ENCODE measurements around the gene SEPSECS. TPM values are rescaled to one million over a fixed set of nuclear protein-coding genes. Genes with fewer than 3 reads are reported as not detected.

The SEPSECS gene
- total and polyA plus RNA-seq, 2 donors (not counting 1 experiment from before 2014, with no cell fraction given), result 5.9 to 12.4 TPM

DNA sequence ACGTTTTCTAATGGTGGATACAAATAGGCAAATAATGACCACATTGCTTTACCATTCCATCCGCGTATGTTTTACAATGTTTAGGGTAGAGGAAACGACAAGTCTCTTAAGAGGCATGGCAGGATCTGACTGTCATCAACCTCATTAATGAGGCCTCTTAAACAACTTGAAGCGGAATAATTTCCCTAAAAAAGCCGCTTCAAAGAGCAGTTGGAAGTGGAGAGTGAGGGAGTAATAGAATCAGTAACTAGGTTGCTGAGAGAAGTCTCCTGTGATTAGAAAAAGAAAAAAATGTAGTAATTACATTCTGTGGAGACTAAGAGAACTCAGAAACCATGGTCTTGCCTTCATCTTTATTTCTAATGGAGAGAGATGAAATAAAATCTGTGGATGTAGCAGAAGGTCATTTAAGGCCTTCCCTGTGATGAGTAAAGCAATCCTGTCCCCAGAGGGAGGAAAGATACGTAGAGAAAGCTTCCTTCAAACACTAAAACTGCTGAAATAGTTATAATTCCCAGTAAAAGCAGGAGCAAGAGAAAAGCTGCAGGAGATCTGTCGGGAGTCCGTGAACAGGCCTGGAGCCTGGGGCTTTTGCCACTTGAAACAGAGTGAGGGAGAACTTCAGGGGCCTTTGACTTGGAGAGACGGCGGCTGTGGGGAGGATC lies 11.1 kb upstream of the SEPSECS start:
- no peaks in the 10 kb centered on the region for H3K9me3 ChIP-seq (ENCODE audit: control insufficient read depth, insufficient read depth, low read depth, low read length)
- no peaks in the 10 kb centered on the region for H3K27me3 ChIP-seq (ENCODE audit: control insufficient read depth, insufficient read depth, low read length)
- no peak overlapping the region for H3K27ac ChIP-seq (ENCODE audit: insufficient read depth, low read length)
- no peak overlapping the region for H3K4me2 ChIP-seq (ENCODE audit: extremely low read depth, insufficient read depth, low read length)
- H3K79me2 ChIP-seq (ENCODE audit: control insufficient read depth, insufficient read depth, low read length), result no peaks in the 10 kb centered on the region
- H3K9ac ChIP-seq (ENCODE audit: insufficient read depth, low read length), result no peak overlapping the region
- H4K20me1 ChIP-seq (ENCODE audit: control insufficient read depth, extremely low read depth, insufficient read depth, low read length), result no peaks in the 10 kb centered on the region
- no peak overlapping the region for H2AFZ ChIP-seq (ENCODE audit: low read length)
- H3K4me3 ChIP-seq (replicated peaks in 1 of 4; ENCODE audit: control extremely low read depth in 1 of 4, insufficient read depth in 1 of 4, low read depth in 3 of 4, low read length in 4 of 4), result no peak overlapping the region
- no peaks in the 10 kb centered on the region for H3K36me3 ChIP-seq (ENCODE audit: control insufficient read depth, insufficient read depth, low read length)
- no peak for TF ChIP-seq CTCF (conservative IDR thresholded peaks at IDR 0.05 in 1 of 2, IDR thresholded peaks at IDR 0.05 in 1 of 2; ENCODE audit: low read depth in 1 of 2, low read length in 2 of 2)
- no peak for TF ChIP-seq EZH2 (IDR thresholded peaks at IDR 0.05; ENCODE audit: low read length, missing control alignments)
- no peak for DNase-seq (ENCODE audit: low read depth in 2 of 2)
- H3K4me1 ChIP-seq (ENCODE audit: control insufficient read depth, extremely low read depth, insufficient read depth, low read length), result peaks cover 20% of the 10 kb centered on the region

DNA sequence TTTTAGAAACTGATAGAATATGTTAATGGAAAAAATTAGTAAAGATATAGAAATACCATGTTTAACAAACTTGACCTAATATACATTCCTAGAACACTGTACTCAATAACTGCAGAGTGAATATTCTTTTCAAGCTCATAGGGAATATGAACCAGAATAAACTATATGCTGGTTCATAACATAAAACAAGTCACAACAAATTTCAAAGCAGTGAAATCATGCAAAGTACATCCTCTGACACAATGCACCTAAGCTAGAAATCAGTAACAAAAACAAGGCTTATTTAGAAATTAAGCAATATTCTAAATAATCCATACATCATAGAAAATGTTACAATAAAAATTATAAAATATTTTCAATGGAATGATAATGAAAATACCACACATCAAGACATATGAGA lies 9.2 kb upstream of the SEPSECS start:
- no peak overlapping the region for H2AFZ ChIP-seq (ENCODE audit: low read length)
- H3K27me3 ChIP-seq (ENCODE audit: control insufficient read depth, insufficient read depth, low read length), result no peaks in the 10 kb centered on the region
- no peak overlapping the region for H3K4me2 ChIP-seq (ENCODE audit: extremely low read depth, insufficient read depth, low read length)
- no peaks in the 10 kb centered on the region for H3K9me3 ChIP-seq (ENCODE audit: control insufficient read depth, insufficient read depth, low read depth, low read length)
- no peaks in the 10 kb centered on the region for H3K36me3 ChIP-seq (ENCODE audit: control insufficient read depth, insufficient read depth, low read length)
- TF ChIP-seq CTCF (conservative IDR thresholded peaks at IDR 0.05 in 1 of 2, IDR thresholded peaks at IDR 0.05 in 1 of 2; ENCODE audit: low read depth in 1 of 2, low read length in 2 of 2), result no peak
- H4K20me1 ChIP-seq (ENCODE audit: control insufficient read depth, extremely low read depth, insufficient read depth, low read length), result no peaks in the 10 kb centered on the region
- H3K79me2 ChIP-seq (ENCODE audit: control insufficient read depth, insufficient read depth, low read length), result no peaks in the 10 kb centered on the region
- H3K9ac ChIP-seq (ENCODE audit: insufficient read depth, low read length), result no peak overlapping the region
- no peak for DNase-seq (ENCODE audit: low read depth in 2 of 2)
- H3K4me3 ChIP-seq (replicated peaks in 1 of 4; ENCODE audit: control extremely low read depth in 1 of 4, insufficient read depth in 1 of 4, low read depth in 3 of 4, low read length in 4 of 4), result no peak overlapping the region
- peaks cover 17% of the 10 kb centered on the region for H3K4me1 ChIP-seq (ENCODE audit: control insufficient read depth, extremely low read depth, insufficient read depth, low read length)
- no peak overlapping the region for H3K27ac ChIP-seq (ENCODE audit: insufficient read depth, low read length)

DNA sequence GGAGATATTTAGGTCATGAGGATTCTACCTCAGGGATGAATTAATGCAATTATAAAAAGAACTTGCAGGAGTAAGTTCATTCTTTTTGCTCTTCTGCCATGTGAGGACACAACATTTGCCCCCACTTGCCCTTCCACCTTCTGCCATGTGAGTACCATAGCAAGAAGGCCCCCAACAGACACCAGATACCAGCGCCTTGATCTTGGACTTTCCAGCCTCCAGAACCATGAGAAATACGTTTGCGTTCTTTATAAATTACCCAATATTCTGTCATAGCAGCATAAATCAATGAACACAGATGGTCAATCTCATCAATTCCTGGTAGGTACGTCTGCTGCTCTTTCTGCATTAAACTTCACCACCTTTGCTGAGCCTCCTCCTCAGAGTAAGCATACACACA lies 5.7 kb upstream of the SEPSECS start:
- H3K79me2 ChIP-seq (ENCODE audit: control insufficient read depth, insufficient read depth, low read length), result no peaks in the 10 kb centered on the region

More for the DNA sequence above, 5.7 kb upstream of the SEPSECS start:
- Histone ChIP-seq H3K4me1 (ENCODE audit: control insufficient read depth, extremely low read depth, insufficient read depth, low read length) (peaks cover 2% of the 10 kb centered on the region), H3K9ac (ENCODE audit: insufficient read depth, low read length) (no peak overlapping the region), H3K9me3 (ENCODE audit: control insufficient read depth, insufficient read depth, low read depth, low read length) (no peaks in the 10 kb centered on the region), H3K4me3 (replicated peaks in 1 of 4; ENCODE audit: control extremely low read depth in 1 of 4, insufficient read depth in 1 of 4, low read depth in 3 of 4, low read length in 4 of 4) (no peak overlapping the region), H3K27ac (ENCODE audit: insufficient read depth, low read length) (no peak overlapping the region), H2AFZ (ENCODE audit: low read length) (no peak overlapping the region), H3K27me3 (ENCODE audit: control insufficient read depth, insufficient read depth, low read length) (no peaks in the 10 kb centered on the region), H4K20me1 (ENCODE audit: control insufficient read depth, extremely low read depth, insufficient read depth, low read length) (no peaks in the 10 kb centered on the region), H3K36me3 (ENCODE audit: control insufficient read depth, insufficient read depth, low read length) (no peaks in the 10 kb centered on the region), H3K4me2 (ENCODE audit: extremely low read depth, insufficient read depth, low read length) (no peak overlapping the region)
- no peak for DNase-seq (ENCODE audit: low read depth in 2 of 2)
- TF ChIP-seq CTCF (conservative IDR thresholded peaks at IDR 0.05 in 1 of 2, IDR thresholded peaks at IDR 0.05 in 1 of 2; ENCODE audit: low read depth in 1 of 2, low read length in 2 of 2), result no peak

Data from fibroblast of lung (primary cell).